ENCODE results near the gene VPS39. TPM values are rescaled to one million over a fixed set of nuclear protein-coding genes. Genes with fewer than 3 reads are reported as not detected.

Gene VPS39
- total and polyA plus RNA-seq, 2 of the 8 experiments (the other 6 are each of a cell fraction or from before 2014, with no cell fraction given): 34.4 to 36.6 TPM

GRCh38 chr15:42108806-42109205 lies 99.3 kb downstream of the VPS39 start:
- Histone ChIP-seq H3K27ac (ENCODE audit: low read depth, low read length) (no peak overlapping the region), H3K4me3 (ENCODE audit: extremely low read depth in 1 of 4, insufficient read depth in 2 of 4, low read depth in 3 of 4, low read length in 4 of 4) (no peak overlapping the region), H4K20me1 (replicated peaks in 1 of 2; ENCODE audit: control insufficient read depth in 1 of 2, insufficient read depth in 2 of 2, low read length in 2 of 2) (no peaks in the 10 kb centered on the region), H3K18ac (ENCODE audit: extremely low read depth, low read length) (no peak overlapping the region), H3K27me3 (replicated peaks in 1 of 4; ENCODE audit: control insufficient read depth in 3 of 4, extremely low read depth in 1 of 4, insufficient read depth in 3 of 4, low read length in 3 of 4) (no peaks in the 10 kb centered on the region), H2AK5ac (ENCODE audit: low read depth, low read length) (no peak overlapping the region), H2AFZ (ENCODE audit: low read length) (no peak overlapping the region), H3K4me1 (replicated peaks in 1 of 4; ENCODE audit: control insufficient read depth in 3 of 4, insufficient read depth in 4 of 4, low read length in 3 of 4) (no peaks in the 10 kb centered on the region), H3K36me3 (ENCODE audit: control insufficient read depth in 2 of 4, insufficient read depth in 4 of 4, low read length in 3 of 4) (no peaks in the 10 kb centered on the region), H3K9ac (replicated peaks in 1 of 4; ENCODE audit: extremely low read depth in 1 of 4, low read depth in 3 of 4, low read length in 3 of 4) (no peak overlapping the region), H3K4me2 (ENCODE audit: insufficient read depth in 1 of 2, low read depth in 2 of 2, low read length in 2 of 2) (no peak overlapping the region), H4K8ac (ENCODE audit: extremely low read depth, insufficient read depth, low read length) (no peak overlapping the region), H3K9me3 (ENCODE audit: insufficient read depth in 2 of 2, low read depth in 1 of 2, low read length in 1 of 2) (no peaks in the 10 kb centered on the region), H2BK15ac (ENCODE audit: low read length) (no peak overlapping the region), H3K56ac (replicated peaks; ENCODE audit: insufficient read length, low read depth, low read length) (no peak overlapping the region), H3K79me2 (ENCODE audit: control insufficient read depth in 1 of 2, insufficient read depth in 2 of 2, low read length in 2 of 2) (no peaks in the 10 kb centered on the region), H4K91ac (replicated peaks; ENCODE audit: insufficient read length, low read length) (no peak overlapping the region), H2BK5ac (ENCODE audit: low read depth, low read length) (no peak overlapping the region), H2BK120ac (replicated peaks; ENCODE audit: low read depth, low read length) (no peak overlapping the region), H3K4ac (replicated peaks; ENCODE audit: insufficient read length, low read depth, low read length) (no peak overlapping the region), H4K5ac (ENCODE audit: insufficient read length, low read depth, low read length) (no peak overlapping the region), H3K23me2 (ENCODE audit: low read depth, low read length) (no peaks in the 10 kb centered on the region), H3K23ac (ENCODE audit: insufficient read length) (no peak overlapping the region), H3K79me1 (ENCODE audit: low read depth, low read length) (no peaks in the 10 kb centered on the region), H2BK20ac (ENCODE audit: low read length) (no peak overlapping the region), H3K14ac (ENCODE audit: insufficient read length) (no peak overlapping the region), H2BK12ac (ENCODE audit: low read depth, low read length) (no peak overlapping the region)
- DNase-seq (ENCODE audit: low read depth in 1 of 2, low spot score in 2 of 2) (no peak), FAIRE-seq (no peak)
- CTCF ChIA-PET (ENCODE audit: partially characterized antibody): interaction anchor here (0.7 to 2.6 kb wide), 5 partner anchors 24 to 119 kb away, joined by 3 to 17 read pairs (median 3); no protein-coding TSS in a partner anchor
- POLR2A ChIA-PET (ENCODE audit: partially characterized antibody): no interaction called here
- WGBS, 2 experiments (ENCODE audit: extremely low coverage in 1 of 2, insufficient coverage in 1 of 2, insufficient read length in 1 of 2, insufficient replicate concordance in 2 of 2, low coverage in 1 of 2, low lambda C conversion rate in 2 of 2, missing lambda C conversion rate in 1 of 2): 82% methylated on average over 3 of the region's 3 CpGs; no CpG with 5 or more reads in 1 of the 2 experiments
- TF ChIP-seq CBX8 (IDR thresholded peaks at IDR 0.05; ENCODE audit: borderline replicate concordance, low read depth, low read length) (no peak), GTF2F1 (IDR thresholded peaks at IDR 0.05; ENCODE audit: borderline replicate concordance, low read depth, low read length) (no peak), TCF12 (IDR thresholded peaks at IDR 0.05; ENCODE audit: low read depth, low read length) (no peak), CTBP2 (IDR thresholded peaks at IDR 0.05; ENCODE audit: borderline replicate concordance, insufficient read depth, insufficient read length, low read length) (no peak), ATF3 (IDR thresholded peaks at IDR 0.05; ENCODE audit: insufficient read depth, low read depth, low read length) (no peak), SIN3A (conservative IDR thresholded peaks at IDR 0.05 in 1 of 2, IDR thresholded peaks at IDR 0.05 in 1 of 2; ENCODE audit: low read depth in 1 of 2, low read length in 2 of 2) (no peak), POLR2AphosphoS5 (IDR thresholded peaks at IDR 0.05; ENCODE audit: low read depth, low read length) (no peak), JUND (IDR thresholded peaks at IDR 0.05; ENCODE audit: low read length) (no peak), RAD21 (IDR thresholded peaks at IDR 0.05 in 1 of 2, conservative IDR thresholded peaks at IDR 0.05 in 1 of 2; ENCODE audit: low read depth in 2 of 2, low read length in 2 of 2) (no peak), SP1 (IDR thresholded peaks at IDR 0.05; ENCODE audit: low read depth, low read length) (no peak), HDAC6 (IDR thresholded peaks at IDR 0.05; ENCODE audit: low read depth, low read length) (no peak), KDM1A (IDR thresholded peaks at IDR 0.05; ENCODE audit: borderline replicate concordance, low read length) (no peak), EP300 (IDR thresholded peaks at IDR 0.05; ENCODE audit: borderline replicate concordance in 1 of 2, low read depth in 2 of 2, low read length in 2 of 2) (no peak)
